ENCODE results near the gene PHLDB2. TPM values are rescaled to one million over a fixed set of nuclear protein-coding genes. Genes with fewer than 3 reads are reported as not detected.

The PHLDB2 gene
- 2.5 and 4.2 TPM in 2 replicates for total RNA-seq

GRCh38 chr3:111859061-111859973 is at the start of gene PHLDB2:
PHLDB2 (plus strand) TSS chr3:111859265; CDS start chr3:111884078, 24,813 bp downstream.
- H3K4me3 Mint-ChIP-seq, result peak within 1 kb of the TSS; percentile 91
- ChIA-PET CTCF (interaction anchor here (0.7 to 3.1 kb wide), 11 partner anchors 39 to 192 kb away, joined by 3 to 39 read pairs (median 4); partner anchors contain the start of gene ABHD10), POLR2A (interaction anchor here (0.6 to 1.4 kb wide), 3 partner anchors 119 to 321 kb away, joined by 3 to 6 read pairs (median 3); partner anchors contain the start of gene ABHD10)
- ATAC-seq (ENCODE audit: low read depth), result peak; percentile 76
- intact Hi-C loops (cut with micrococcal nuclease), result no loop called here
- peak; percentile 55 for DNase-seq
- H3K27me3 Mint-ChIP-seq, result peaks cover 14% of the 10 kb centered on the region
- H3K27ac Mint-ChIP-seq, result peak within 1 kb of the TSS; percentile 87
- H3K36me3 Mint-ChIP-seq (ENCODE audit: low read depth), result peaks cover 8% of the 10 kb centered on the region
- H3K4me1 Mint-ChIP-seq, result peaks cover 18% of the 10 kb centered on the region
- H3K9me3 Mint-ChIP-seq, result no peaks in the 10 kb centered on the region
- TF ChIP-seq, protein P1, sequence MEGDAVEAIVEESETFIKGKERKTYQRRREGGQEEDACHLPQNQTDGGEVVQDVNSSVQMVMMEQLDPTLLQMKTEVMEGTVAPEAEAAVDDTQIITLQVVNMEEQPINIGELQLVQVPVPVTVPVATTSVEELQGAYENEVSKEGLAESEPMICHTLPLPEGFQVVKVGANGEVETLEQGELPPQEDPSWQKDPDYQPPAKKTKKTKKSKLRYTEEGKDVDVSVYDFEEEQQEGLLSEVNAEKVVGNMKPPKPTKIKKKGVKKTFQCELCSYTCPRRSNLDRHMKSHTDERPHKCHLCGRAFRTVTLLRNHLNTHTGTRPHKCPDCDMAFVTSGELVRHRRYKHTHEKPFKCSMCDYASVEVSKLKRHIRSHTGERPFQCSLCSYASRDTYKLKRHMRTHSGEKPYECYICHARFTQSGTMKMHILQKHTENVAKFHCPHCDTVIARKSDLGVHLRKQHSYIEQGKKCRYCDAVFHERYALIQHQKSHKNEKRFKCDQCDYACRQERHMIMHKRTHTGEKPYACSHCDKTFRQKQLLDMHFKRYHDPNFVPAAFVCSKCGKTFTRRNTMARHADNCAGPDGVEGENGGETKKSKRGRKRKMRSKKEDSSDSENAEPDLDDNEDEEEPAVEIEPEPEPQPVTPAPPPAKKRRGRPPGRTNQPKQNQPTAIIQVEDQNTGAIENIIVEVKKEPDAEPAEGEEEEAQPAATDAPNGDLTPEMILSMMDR (IDR thresholded peaks at IDR 0.05), result no peak

GRCh38 chr3:111810909-111811308 is 48.2 kb upstream of the PHLDB2 start:
- POLR2A ChIA-PET, result no interaction called here
- peaks cover 8% of the 10 kb centered on the region for H3K9me3 Mint-ChIP-seq
- H3K4me1 Mint-ChIP-seq, result no peaks in the 10 kb centered on the region
- no peak overlapping the region for H3K4me3 Mint-ChIP-seq
- TF ChIP-seq, protein P1 (IDR thresholded peaks at IDR 0.05), result no peak
- DNase-seq (no peak), ATAC-seq (ENCODE audit: low read depth) (no peak)
- H3K27ac Mint-ChIP-seq, result no peak overlapping the region
- intact Hi-C loops (cut with micrococcal nuclease), result no loop called here
- H3K36me3 Mint-ChIP-seq (ENCODE audit: low read depth), result no peaks in the 10 kb centered on the region
- CTCF ChIA-PET, result no interaction called here
- no peaks in the 10 kb centered on the region for H3K27me3 Mint-ChIP-seq

GRCh38 chr3:111811811-111812210 is 47.3 kb upstream of the PHLDB2 start:
- Mint-ChIP-seq H3K27ac (no peak overlapping the region), H3K4me1 (no peaks in the 10 kb centered on the region), H3K27me3 (peaks cover 4% of the 10 kb centered on the region), H3K4me3 (no peak overlapping the region), H3K36me3 (ENCODE audit: low read depth) (no peaks in the 10 kb centered on the region), H3K9me3 (peaks cover 12% of the 10 kb centered on the region)
- intact Hi-C loops (cut with micrococcal nuclease), result no loop called here
- ChIA-PET POLR2A (no interaction called here), CTCF (no interaction called here)
- DNase-seq (no peak), ATAC-seq (ENCODE audit: low read depth) (no peak)
- TF ChIP-seq, protein P1 (IDR thresholded peaks at IDR 0.05), result no peak

DNA sequence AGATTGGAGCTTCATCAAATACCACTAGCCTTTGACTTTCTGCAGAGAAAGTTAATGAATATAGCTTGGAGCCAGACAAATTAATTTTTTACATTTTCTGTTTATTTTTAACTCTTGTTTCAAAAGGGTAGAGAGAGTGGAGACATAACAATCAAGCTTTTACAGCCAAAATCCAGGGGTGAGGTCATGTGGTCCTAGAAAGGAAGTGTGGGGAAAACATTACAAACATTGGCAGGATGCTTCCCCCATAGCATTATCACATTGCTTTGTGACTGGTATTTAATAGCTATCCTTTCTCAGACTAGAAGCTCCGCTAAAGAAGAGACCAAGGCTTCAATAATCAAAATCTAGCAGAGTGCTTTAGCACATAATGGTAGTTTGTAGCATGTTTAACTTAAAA is 46.4 kb upstream of the PHLDB2 start:
- H3K9me3 Mint-ChIP-seq, result peaks cover 15% of the 10 kb centered on the region

GRCh38 chr3:111813441-111813840 is 45.6 kb upstream of the PHLDB2 start:
- Mint-ChIP-seq H3K9me3 (peaks cover 15% of the 10 kb centered on the region), H3K27me3 (peaks cover 5% of the 10 kb centered on the region), H3K27ac (no peak overlapping the region), H3K4me3 (no peak overlapping the region), H3K4me1 (no peaks in the 10 kb centered on the region), H3K36me3 (ENCODE audit: low read depth) (no peaks in the 10 kb centered on the region)
- ChIA-PET CTCF (no interaction called here), POLR2A (no interaction called here)
- TF ChIP-seq, protein P1 (IDR thresholded peaks at IDR 0.05), result no peak
- DNase-seq (no peak), ATAC-seq (ENCODE audit: low read depth) (no peak)
- intact Hi-C loops (cut with micrococcal nuclease), result no loop called here

More for the DNA sequence above, 46.4 kb upstream of the PHLDB2 start:
- ChIA-PET POLR2A (no interaction called here), CTCF (no interaction called here)
- intact Hi-C loops (cut with micrococcal nuclease), result no loop called here
- DNase-seq (no peak), ATAC-seq (ENCODE audit: low read depth) (no peak)
- Mint-ChIP-seq H3K4me1 (no peaks in the 10 kb centered on the region), H3K27ac (no peak overlapping the region), H3K36me3 (ENCODE audit: low read depth) (no peaks in the 10 kb centered on the region), H3K27me3 (peaks cover 5% of the 10 kb centered on the region), H3K4me3 (no peak overlapping the region)
- TF ChIP-seq, protein P1 (IDR thresholded peaks at IDR 0.05), result no peak
